Measurements from ENCODE around the gene THOP1.

Gene THOP1

DNA sequence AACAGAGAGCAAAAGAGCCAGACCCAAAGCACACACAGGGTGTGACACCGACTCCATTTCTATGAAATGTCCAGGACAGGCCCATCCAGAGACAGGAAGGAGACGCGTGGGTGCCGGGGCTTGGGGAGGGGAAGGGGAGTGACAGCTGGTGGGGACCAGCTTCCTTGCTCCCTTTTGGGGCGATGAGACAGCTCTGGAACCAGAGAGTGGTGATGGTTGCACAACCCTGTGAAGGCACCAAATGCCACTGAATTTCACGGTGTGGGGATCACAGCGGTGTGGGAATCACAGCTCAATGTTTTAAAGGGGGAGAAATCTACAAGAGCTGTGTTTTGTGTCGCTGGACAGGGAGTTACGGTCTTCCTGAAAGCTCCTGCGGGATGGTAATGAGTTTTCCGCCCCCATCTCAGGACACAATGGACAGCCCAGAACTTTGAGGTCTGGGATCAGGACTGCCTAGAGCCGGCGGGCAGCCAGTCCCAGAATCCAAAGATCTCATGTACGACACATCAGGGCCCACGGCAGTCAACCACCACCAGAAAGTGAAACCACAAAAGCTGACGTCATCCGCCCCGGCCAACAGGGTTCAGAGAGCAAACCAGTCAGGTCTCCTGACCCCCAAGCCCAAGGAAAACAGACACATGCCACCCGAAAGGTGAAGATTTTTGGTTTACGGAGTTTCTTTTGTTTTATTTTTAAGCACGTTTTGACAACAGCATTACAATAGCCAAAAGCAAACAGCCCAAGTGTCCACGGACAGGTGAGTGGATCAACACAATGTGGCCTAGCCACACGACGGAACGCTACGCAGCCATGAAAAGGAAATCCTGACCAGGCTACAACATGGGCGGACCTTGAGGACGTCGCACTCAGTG lies 9.5 kb upstream of the THOP1 start:
- no peak overlapping the region for H3K9ac ChIP-seq (ENCODE audit: low read depth, low read length)
- no peak overlapping the region for H3K4me3 ChIP-seq (ENCODE audit: low read length)
- peaks cover 13% of the 10 kb centered on the region; the same call in 1 of the 2 replicates for H3K36me3 ChIP-seq (ENCODE audit: insufficient read depth, low read depth, low read length)
- no peaks in the 10 kb centered on the region for H3K27me3 ChIP-seq (ENCODE audit: insufficient read depth, low read length)
- H3K4me1 ChIP-seq (ENCODE audit: insufficient read depth, low read length), result no peaks in the 10 kb centered on the region
- no peaks in the 10 kb centered on the region for H3K9me3 ChIP-seq (ENCODE audit: insufficient read depth, low read depth, low read length)
- H3K27ac ChIP-seq (ENCODE audit: low read length), result no peak overlapping the region

DNA sequence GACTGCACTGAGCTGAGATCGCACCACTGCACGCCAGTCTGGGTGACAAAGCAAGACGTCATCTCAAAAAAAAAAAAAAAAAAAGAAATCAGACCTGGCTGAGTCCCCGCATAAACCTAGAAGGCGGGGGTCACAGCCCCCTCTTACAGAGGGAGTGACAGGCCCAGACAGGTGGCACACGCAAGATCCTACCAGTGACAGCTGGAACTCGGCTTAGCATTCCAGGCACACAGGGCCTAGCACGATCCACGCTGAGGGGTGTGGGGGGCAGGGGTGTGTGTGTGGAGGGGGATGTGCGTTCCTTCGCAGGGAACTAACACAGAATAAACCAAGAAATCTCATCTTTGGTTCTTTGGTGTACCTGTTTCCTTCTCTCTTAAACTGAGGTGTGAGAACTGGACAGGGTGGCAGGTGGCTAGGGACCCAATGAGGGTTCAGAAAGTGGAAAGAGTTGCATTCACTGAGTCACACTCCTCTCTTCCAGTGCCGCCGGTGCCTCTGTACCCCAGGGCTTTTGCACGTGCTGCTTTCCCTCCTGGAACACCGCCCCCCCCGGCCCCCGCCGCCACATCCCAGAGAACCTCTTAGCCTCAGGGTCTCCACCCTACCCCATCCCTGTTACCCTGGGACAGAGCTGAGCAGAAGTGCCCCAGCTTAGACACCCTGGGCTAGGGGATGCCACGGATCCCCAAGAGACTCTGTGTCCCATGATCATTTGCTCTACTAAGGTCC lies 7.2 kb upstream of the THOP1 start:
- no peak overlapping the region for H3K4me3 ChIP-seq (ENCODE audit: low read length)
- peaks cover 6% of the 10 kb centered on the region; the same call in 1 of the 2 replicates for H3K4me1 ChIP-seq (ENCODE audit: insufficient read depth, low read length)
- H3K27ac ChIP-seq (ENCODE audit: low read length), result no peak overlapping the region
- no peak overlapping the region for H3K9ac ChIP-seq (ENCODE audit: low read depth, low read length)
- H3K27me3 ChIP-seq (ENCODE audit: insufficient read depth, low read length), result no peaks in the 10 kb centered on the region
- H3K9me3 ChIP-seq (ENCODE audit: insufficient read depth, low read depth, low read length), result no peaks in the 10 kb centered on the region
- peaks cover 19% of the 10 kb centered on the region for H3K36me3 ChIP-seq (ENCODE audit: insufficient read depth, low read depth, low read length)

DNA sequence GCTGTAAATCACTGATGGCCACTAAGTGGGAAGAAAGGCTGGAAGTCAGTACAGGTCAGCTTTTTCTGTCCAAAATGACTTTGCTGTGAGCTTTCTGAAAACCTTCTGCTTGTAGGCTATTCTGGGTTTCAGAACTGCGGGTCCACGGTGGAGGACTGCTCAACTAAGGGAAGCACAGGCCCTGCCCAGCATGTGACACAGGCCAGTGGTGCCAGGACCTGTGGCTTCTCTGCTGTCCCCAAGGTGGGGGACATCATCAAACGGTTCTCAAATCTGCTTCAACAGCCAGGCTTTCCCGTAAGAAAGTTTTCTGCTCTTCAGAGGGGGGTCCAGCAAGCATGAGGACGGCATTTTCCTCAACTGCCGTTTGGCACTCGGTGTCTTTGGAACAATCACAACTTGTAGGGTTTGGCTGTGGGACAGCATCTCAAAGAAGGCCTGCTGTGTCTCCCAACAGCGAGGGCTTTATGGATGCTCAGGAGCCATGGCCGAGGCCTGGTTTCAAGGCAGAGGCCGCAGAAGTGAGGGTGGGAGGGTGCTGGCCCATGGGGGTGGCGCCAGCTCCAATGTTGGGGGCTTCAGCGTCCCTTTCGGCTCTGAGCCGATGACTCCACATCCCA lies 6.1 kb upstream of the THOP1 start:
- no peak overlapping the region for H3K9ac ChIP-seq (ENCODE audit: low read depth, low read length)
- peaks cover 19% of the 10 kb centered on the region for H3K36me3 ChIP-seq (ENCODE audit: insufficient read depth, low read depth, low read length)
- H3K9me3 ChIP-seq (ENCODE audit: insufficient read depth, low read depth, low read length), result no peaks in the 10 kb centered on the region
- H3K27ac ChIP-seq (ENCODE audit: low read length), result no peak overlapping the region
- H3K27me3 ChIP-seq (ENCODE audit: insufficient read depth, low read length), result no peaks in the 10 kb centered on the region
- no peak overlapping the region for H3K4me3 ChIP-seq (ENCODE audit: low read length)
- peaks cover 6% of the 10 kb centered on the region; the same call in 1 of the 2 replicates for H3K4me1 ChIP-seq (ENCODE audit: insufficient read depth, low read length)

DNA sequence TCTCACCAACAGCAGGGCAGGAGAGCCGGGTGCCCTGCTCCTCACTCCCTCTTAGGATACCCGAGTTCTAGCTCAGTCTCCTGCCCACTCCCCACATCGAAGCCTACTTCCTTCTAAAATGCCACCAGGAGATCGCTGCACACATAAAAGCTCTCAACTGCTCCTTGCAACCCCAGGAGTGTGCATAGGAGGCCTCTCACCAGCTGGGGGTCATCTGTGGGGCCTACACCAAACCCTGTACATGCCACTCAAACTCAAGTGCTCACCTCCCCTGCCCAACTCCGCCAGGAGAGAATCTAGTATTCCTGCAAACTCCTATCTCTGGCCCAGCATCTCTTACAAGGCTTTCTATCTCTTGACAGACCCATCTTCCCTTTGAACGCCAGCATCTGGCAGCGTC lies 5.0 kb upstream of the THOP1 start:
- no peak overlapping the region for H3K27ac ChIP-seq (ENCODE audit: low read length)
- H3K27me3 ChIP-seq (ENCODE audit: insufficient read depth, low read length), result no peaks in the 10 kb centered on the region
- no peaks in the 10 kb centered on the region for H3K9me3 ChIP-seq (ENCODE audit: insufficient read depth, low read depth, low read length)
- no peak overlapping the region for H3K9ac ChIP-seq (ENCODE audit: low read depth, low read length)
- H3K4me3 ChIP-seq (ENCODE audit: low read length), result no peak overlapping the region
- H3K4me1 ChIP-seq (ENCODE audit: insufficient read depth, low read length), result peaks cover 6% of the 10 kb centered on the region; the same call in 1 of the 2 replicates
- peaks cover 13% of the 10 kb centered on the region for H3K36me3 ChIP-seq (ENCODE audit: insufficient read depth, low read depth, low read length)

DNA sequence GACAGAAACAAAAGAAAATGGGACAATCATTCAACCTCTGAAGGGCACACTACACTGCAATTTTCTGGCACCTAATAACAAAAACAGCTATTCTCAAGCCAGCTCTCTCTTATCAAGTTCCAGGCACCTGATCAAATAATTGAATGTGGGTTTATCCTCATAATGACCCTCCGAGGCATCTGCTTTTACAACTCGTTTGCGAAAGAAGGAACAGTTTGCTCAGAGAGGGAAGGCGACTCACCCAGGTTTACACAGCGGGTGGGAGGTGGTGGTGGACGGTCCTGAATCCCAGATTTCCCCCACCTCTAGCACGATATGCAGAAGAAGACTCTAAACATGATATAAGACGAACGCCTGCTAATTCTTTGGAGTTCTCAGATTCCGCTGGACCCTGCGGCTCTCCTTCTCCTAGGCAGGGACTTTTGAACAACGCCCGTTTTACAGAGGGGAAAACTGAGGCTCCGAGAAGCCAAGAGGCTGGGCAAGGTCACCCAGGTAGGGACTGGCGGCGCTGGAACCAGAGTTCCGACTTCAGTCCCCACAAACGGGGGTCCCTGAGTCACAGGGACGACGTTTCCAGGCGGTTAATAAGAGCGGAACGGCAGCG lies 2.9 kb upstream of the THOP1 start:
- no peak overlapping the region for H3K27ac ChIP-seq (ENCODE audit: low read length)
- no peaks in the 10 kb centered on the region for H3K27me3 ChIP-seq (ENCODE audit: insufficient read depth, low read length)
- H3K4me3 ChIP-seq (ENCODE audit: low read length), result peak overlapping the region; percentile 92
- H3K36me3 ChIP-seq (ENCODE audit: insufficient read depth, low read depth, low read length), result peaks cover 17% of the 10 kb centered on the region
- peak overlapping the region; percentile 92 for H3K9ac ChIP-seq (ENCODE audit: low read depth, low read length)
- H3K4me1 ChIP-seq (ENCODE audit: insufficient read depth, low read length), result peaks cover 6% of the 10 kb centered on the region; the same call in 1 of the 2 replicates
- no peaks in the 10 kb centered on the region for H3K9me3 ChIP-seq (ENCODE audit: insufficient read depth, low read depth, low read length)

DNA sequence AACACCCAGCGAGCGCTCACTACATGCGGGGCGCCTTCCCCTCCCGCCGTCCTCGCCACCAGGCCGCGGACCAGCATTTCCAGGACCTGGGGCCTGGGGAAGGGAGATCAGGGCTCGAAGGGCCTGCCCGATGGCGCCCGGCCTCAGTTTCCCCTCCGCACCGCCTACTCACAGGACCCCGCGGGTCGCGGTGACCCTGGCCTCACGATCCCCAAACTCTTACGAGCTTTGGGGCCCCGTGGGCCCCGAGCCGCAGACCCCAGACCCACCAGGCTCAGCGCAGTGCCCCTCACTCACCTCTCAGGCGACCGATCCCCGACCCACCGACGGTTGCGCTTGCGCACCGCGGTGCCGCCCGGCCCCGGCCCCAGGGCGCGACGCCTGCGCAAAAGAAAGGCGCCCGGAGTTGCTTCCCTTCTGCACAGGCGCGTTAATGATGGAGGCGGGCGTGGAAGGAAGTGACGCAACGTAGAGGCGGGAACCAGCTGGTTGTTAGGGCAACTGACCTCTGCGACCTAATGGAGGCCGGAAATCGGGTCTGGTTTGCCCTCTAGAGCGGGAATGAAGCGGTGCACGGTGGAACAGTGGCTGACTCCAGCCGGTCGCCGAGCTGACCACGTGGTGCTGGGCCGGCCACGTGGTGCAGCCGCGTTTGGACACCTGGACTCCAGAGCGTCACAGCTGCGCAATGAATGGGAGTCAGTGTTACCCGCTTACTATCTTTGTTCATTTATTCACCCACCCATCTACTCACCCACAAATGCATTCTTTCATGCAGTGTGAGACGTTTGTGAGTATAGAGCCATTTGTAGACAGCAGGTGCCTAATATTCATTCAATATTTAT lies 2.1 kb upstream of the THOP1 start, which contains the start of gene SGTA:
TSS of gene SGTA (minus strand) at position 338 of the 845 bp plus-strand sequence. CDS start 14,205 bp downstream, outside the sequence.
- H3K9ac ChIP-seq (ENCODE audit: low read depth, low read length), result peak within 1 kb of the TSS; percentile 92
- no peaks in the 10 kb centered on the region for H3K9me3 ChIP-seq (ENCODE audit: insufficient read depth, low read depth, low read length)
- H3K4me1 ChIP-seq (ENCODE audit: insufficient read depth, low read length), result peaks cover 6% of the 10 kb centered on the region; the same call in 1 of the 2 replicates
- H3K27ac ChIP-seq (ENCODE audit: low read length), result no peak within 1 kb of the TSS
- peak within 1 kb of the TSS; percentile 92 for H3K4me3 ChIP-seq (ENCODE audit: low read length)
- H3K27me3 ChIP-seq (ENCODE audit: insufficient read depth, low read length), result no peaks in the 10 kb centered on the region
- H3K36me3 ChIP-seq (ENCODE audit: insufficient read depth, low read depth, low read length), result peaks cover 24% of the 10 kb centered on the region

DNA sequence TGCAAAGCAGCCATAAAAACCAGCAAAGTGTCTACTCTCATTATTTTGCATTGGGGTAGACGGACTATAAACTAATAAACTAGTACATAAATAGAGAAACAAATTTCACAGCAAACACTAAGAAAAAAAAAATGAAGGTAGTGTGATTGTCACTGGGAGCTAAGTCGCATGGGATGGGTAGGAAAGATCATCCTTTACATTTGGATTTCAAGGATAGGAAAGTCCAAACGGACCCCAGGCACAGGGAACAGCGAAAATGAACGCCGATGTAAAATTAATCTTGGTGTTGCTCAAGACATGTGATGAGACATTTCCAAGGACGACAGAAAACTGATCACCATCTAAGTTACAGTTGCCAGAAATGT lies 1.5 kb upstream of the THOP1 start:
- Histone ChIP-seq H3K9ac (ENCODE audit: low read depth, low read length) (peak overlapping the region; percentile 38; the same call in 1 of the 2 replicates), H3K9me3 (ENCODE audit: insufficient read depth, low read depth, low read length) (no peaks in the 10 kb centered on the region), H3K27me3 (ENCODE audit: insufficient read depth, low read length) (no peaks in the 10 kb centered on the region), H3K36me3 (ENCODE audit: insufficient read depth, low read depth, low read length) (peaks cover 26% of the 10 kb centered on the region), H3K4me1 (ENCODE audit: insufficient read depth, low read length) (peaks cover 6% of the 10 kb centered on the region; the same call in 1 of the 2 replicates), H3K27ac (ENCODE audit: low read length) (no peak overlapping the region), H3K4me3 (ENCODE audit: low read length) (peak overlapping the region; percentile 31; the same call in 1 of the 2 replicates)

DNA sequence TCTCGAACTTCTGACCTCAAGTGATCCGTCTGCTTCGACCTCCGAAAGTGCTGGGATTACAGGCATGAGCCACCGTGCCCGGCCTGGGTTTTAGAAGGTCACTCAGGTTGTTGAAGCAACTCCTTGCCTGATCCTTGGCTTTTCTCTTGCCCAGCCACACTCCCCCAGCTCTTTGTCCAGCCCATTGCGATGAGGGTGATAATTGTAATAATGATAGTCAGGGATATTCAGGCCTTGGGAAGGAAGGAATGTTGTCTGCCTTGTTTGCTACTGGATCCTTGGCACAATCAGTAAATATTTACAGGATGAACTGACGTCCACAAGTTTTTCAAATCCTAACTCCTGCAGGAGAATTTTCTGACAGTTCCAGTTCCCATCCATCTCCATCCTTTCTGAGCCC lies 1.8 kb downstream of the THOP1 start:
- Histone ChIP-seq H3K9ac (ENCODE audit: low read depth, low read length) (0 out of 2 replicates have a peak overlapping the region, but pooled peaks have one; percentile 33), H3K27me3 (ENCODE audit: insufficient read depth, low read length) (no peaks in the 10 kb centered on the region), H3K4me3 (ENCODE audit: low read length) (peak overlapping the region; percentile 4; the same call in 1 of the 2 replicates), H3K9me3 (ENCODE audit: insufficient read depth, low read depth, low read length) (no peaks in the 10 kb centered on the region), H3K36me3 (ENCODE audit: insufficient read depth, low read depth, low read length) (peaks cover 35% of the 10 kb centered on the region), H3K27ac (ENCODE audit: low read length) (no peak overlapping the region), H3K4me1 (ENCODE audit: insufficient read depth, low read length) (peaks cover 2% of the 10 kb centered on the region; the same call in 1 of the 2 replicates)

DNA sequence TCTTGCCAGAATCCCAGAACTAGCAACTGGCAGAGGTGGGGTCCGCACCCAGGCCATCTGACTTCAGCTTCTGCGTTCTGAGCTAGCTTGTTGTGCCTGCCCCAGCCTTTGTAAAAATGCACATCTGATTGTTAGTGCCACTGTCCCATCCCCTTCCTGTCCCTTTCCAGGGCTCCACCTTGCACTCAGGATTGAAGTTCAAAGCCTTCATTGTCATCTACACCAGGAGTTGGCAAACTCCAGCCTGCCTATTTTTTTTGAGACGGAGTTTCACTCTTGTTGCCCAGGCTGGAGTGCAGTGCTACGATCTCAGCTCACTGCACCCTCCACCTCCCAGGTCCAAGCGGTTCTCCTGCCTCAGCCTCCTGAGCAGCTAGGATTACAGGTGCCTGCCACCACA lies 2.9 kb downstream of the THOP1 start:
- H3K27ac ChIP-seq (ENCODE audit: low read length), result no peak overlapping the region
- H3K4me1 ChIP-seq (ENCODE audit: insufficient read depth, low read length), result no peaks in the 10 kb centered on the region
- H3K4me3 ChIP-seq (ENCODE audit: low read length), result no peak overlapping the region
- no peak overlapping the region for H3K9ac ChIP-seq (ENCODE audit: low read depth, low read length)
- H3K9me3 ChIP-seq (ENCODE audit: insufficient read depth, low read depth, low read length), result no peaks in the 10 kb centered on the region
- H3K36me3 ChIP-seq (ENCODE audit: insufficient read depth, low read depth, low read length), result peaks cover 44% of the 10 kb centered on the region
- H3K27me3 ChIP-seq (ENCODE audit: insufficient read depth, low read length), result no peaks in the 10 kb centered on the region

DNA sequence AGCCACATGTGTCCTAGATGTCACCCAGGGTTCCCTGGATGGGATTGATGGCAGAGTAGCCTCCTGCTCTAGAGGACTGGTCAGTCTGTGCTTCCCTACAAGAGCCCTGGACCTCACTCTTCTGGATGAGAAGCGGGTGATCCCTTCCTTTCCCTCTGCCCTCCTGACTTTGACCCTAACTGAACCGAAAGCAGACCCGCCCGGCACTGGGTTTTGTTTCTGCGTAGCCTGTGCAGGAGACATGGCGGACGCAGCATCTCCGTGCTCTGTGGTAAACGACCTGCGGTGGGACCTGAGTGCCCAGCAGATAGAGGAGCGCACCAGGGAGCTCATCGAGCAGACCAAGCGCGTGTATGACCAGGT lies 4.9 kb downstream of the THOP1 start:
- H3K4me3 ChIP-seq (ENCODE audit: low read length), result no peak overlapping the region
- H3K4me1 ChIP-seq (ENCODE audit: insufficient read depth, low read length), result no peaks in the 10 kb centered on the region
- H3K27me3 ChIP-seq (ENCODE audit: insufficient read depth, low read length), result no peaks in the 10 kb centered on the region
- no peak overlapping the region for H3K9ac ChIP-seq (ENCODE audit: low read depth, low read length)
- H3K27ac ChIP-seq (ENCODE audit: low read length), result no peak overlapping the region
- no peaks in the 10 kb centered on the region for H3K9me3 ChIP-seq (ENCODE audit: insufficient read depth, low read depth, low read length)
- H3K36me3 ChIP-seq (ENCODE audit: insufficient read depth, low read depth, low read length), result peaks cover 62% of the 10 kb centered on the region
